IPS-11a (cell line): ENCODE measurements around the gene C17orf50.
A peak's percentile ranks its signal among the peaks of the same experiment; 100 is the strongest.

Experiments
- H3K4me3 ChIP-seq: one replicate; pipeline ENCODE4 v1.5.1; 2013; ENCODE audit warnings: low read depth, low read length, control low read depth

The C17orf50 gene

DNA sequence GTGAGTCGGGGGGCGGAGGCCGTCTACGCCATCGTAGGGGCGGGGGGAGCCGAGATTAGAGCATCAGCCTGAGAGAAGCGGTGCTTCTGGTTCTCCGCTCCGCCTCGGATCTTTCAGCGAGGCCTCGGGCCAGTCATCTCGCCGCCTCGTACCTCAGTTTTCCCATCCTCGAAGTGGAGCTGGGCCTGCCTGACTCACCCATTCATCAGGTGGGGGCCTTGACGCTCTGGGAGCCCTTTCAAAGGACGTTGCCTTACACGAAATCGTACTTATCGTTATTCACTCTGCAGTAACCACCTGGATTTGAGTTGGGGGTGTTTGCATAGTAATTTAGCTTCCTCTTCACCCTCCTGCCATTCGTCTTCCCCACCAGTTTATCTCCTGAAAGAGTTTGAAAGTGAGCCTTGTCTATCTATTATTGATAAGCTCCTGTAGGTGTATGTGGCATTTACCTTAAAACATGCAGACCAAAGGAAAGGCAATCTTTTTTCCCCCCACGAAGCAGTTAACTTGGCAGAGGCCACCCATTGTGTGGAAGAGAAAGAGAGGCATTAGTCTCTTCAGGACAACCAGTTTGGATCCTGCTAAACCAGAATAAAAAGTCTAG, 49.3 kb downstream of the C17orf50 start:
- H3K4me3 ChIP-seq: peak overlapping the region; percentile 99

DNA sequence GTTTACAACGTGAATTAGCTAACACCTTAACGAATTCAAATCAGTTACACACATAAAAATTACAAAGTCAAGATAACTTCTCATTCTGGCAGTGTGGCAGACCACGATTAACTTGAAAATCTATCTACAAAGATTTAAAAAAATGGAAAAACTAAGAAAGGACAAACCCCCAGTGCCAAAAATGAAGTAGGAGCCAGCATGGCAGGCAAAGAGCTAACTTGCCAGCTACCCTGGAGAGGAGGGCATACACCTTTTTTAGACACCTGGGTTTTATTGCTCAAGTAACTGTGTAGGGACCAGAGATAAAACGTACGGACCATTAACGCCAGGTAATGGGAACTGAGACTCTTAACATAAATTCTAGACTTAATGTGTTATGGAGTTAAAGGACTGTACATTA, 51.1 kb downstream of the C17orf50 start:
- no peak overlapping the region for H3K4me3 ChIP-seq

DNA sequence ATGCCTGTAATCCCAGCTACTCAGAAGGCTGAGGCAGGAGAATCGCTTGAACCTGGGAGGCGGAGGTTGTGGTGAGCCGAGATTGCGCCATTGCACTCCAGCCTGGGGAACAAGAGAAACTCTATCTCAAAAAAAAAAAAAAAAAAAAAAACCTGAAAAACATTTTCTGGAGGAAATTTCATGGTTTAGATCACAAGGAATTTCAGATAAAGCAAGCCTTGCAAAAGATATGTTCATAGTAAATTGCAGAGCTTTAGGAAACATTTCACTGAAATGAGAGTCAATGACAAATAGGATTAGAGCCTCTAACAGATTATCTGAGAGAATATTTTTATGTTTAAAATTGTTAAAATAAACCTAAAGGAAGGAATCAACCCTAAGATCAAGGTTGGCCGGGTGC, 51.8 kb downstream of the C17orf50 start:
- no peak overlapping the region for H3K4me3 ChIP-seq
